Smooth muscle cell (in vitro differentiated cells): ENCODE data around the gene SSH3. TPM values are rescaled to one million over a fixed set of nuclear protein-coding genes. Genes with fewer than 3 reads are reported as not detected.
A peak's percentile ranks its signal among the peaks of the same experiment; 100 is the strongest.

ENCODE experiments used
- DNase-seq: peaks from one replicate; lab custom pipeline; 2025; ENCODE audit not compliant: unreplicated experiment; lab: John Stamatoyannopoulos, UW
- H2AFZ ChIP-seq: fragments of 200-600 bp; sonication (generic); 2 replicates; pipeline ENCODE4 v1.6.0; 2016; ENCODE audit warnings: antibody characterized with exemption, low read depth, mild to moderate bottlenecking
- H3F3A ChIP-seq: fragments of 200-600 bp; sonication (generic); 2 replicates; pipeline ENCODE4 v1.6.0; 2017; ENCODE audit warnings: antibody characterized with exemption, low read depth
- H3K27ac ChIP-seq: fragments of 200-600 bp; sonication (generic); 2 replicates; pipeline ENCODE4 v1.5.1; 2016; ENCODE audit warnings: low read depth, mild to moderate bottlenecking
- H3K27me3 ChIP-seq: fragments of 200-600 bp; sonication (generic); 2 replicates; pipeline ENCODE4 v1.6.1; 2016; ENCODE audit warnings: low read depth, mild to moderate bottlenecking
- H3K36me3 ChIP-seq: fragments of 200-600 bp; sonication (generic); 2 replicates; pipeline ENCODE4 v1.5.1; 2016; ENCODE audit warnings: low read depth
- H3K4me1 ChIP-seq: fragments of 200-600 bp; sonication (generic); 2 replicates; pipeline ENCODE4 v1.5.1; 2016; ENCODE audit warnings: low read depth
- H3K4me2 ChIP-seq: fragments of 200-600 bp; sonication (generic); 2 replicates; pipeline ENCODE4 v1.6.0; 2016; ENCODE audit warnings: mild to moderate bottlenecking
- H3K4me3 ChIP-seq: fragments of 200-600 bp; sonication (generic); 2 replicates; pipeline ENCODE4 v1.5.1; 2016; ENCODE audit warnings: mild to moderate bottlenecking
- H3K79me2 ChIP-seq: fragments of 200-600 bp; sonication (generic); 2 replicates; pipeline ENCODE4 v1.6.0; 2016; ENCODE audit warnings: low read depth, mild to moderate bottlenecking
- H3K9ac ChIP-seq: fragments of 200-600 bp; sonication (generic); 2 replicates; pipeline ENCODE4 v1.6.0; 2016; ENCODE audit warnings: low read depth
- H3K9me3 ChIP-seq: fragments of 200-600 bp; sonication (generic); replicated peaks from 2 replicates; pipeline ENCODE4 v1.5.1; 2016; ENCODE audit warnings: low read depth
- H4K20me1 ChIP-seq: fragments of 200-600 bp; sonication (generic); 2 replicates; pipeline ENCODE4 v1.6.0; 2016; ENCODE audit warnings: low read depth
- CTCF ChIP-seq: fragments of 200-600 bp; sonication (generic); IDR thresholded peaks from 2 replicates; pipeline ENCODE4 v1.5.1; 2017; ENCODE audit warnings: borderline replicate concordance, mild to moderate bottlenecking, antibody characterized with exemption; ENCODE audit not compliant: insufficient read depth, poor library complexity, severe bottlenecking
- WGBS: methylation state at CpG from one replicate; pipeline ENCODE4 v1.1.7; 2016; ENCODE audit warnings: low lambda C conversion rate; 5-methylcytosine and 5-hydroxymethylcytosine counted together
- polyA plus RNA-seq: library from polyadenylated mRNA; unstranded; fragments of >200 nt; fragmentation: Nextera tagmentation; extraction: Ambion mirVana; gene quantifications from 2 replicates; pipeline ENCODE4 v1.2.1, GENCODE V29; 2016
- total RNA-seq: library from RNA; depleted of rRNA; stranded (reverse); fragments of >200 nt; gene quantifications from 2 replicates; pipeline ENCODE4 v1.2.3, GENCODE V29; 2014

The SSH3 gene
- total and polyA plus RNA-seq, 2 experiments from 2014 or later, result 23.9 to 29.3 TPM

GRCh38 chr11:67292671-67293070, 10.7 kb upstream of the SSH3 start:
- peak overlapping the region; percentile 63 for H3K9ac ChIP-seq
- H3F3A ChIP-seq, result peaks cover 9% of the 10 kb centered on the region
- no peak for DNase-seq
- peaks cover 45% of the 10 kb centered on the region for H4K20me1 ChIP-seq
- H3K27ac ChIP-seq, result peak overlapping the region; percentile 85
- H3K9me3 ChIP-seq, result peaks cover 9% of the 10 kb centered on the region
- peaks cover 16% of the 10 kb centered on the region for H3K4me1 ChIP-seq
- peak overlapping the region; percentile 6 for H3K4me3 ChIP-seq
- H3K36me3 ChIP-seq, result peaks cover 17% of the 10 kb centered on the region
- no peak overlapping the region for H2AFZ ChIP-seq
- no peaks in the 10 kb centered on the region for H3K27me3 ChIP-seq
- peaks cover 79% of the 10 kb centered on the region for H3K79me2 ChIP-seq
- no peak for TF ChIP-seq CTCF
- WGBS, result 47% methylated on average over 3 of the region's 3 CpGs
- peak overlapping the region; percentile 70 for H3K4me2 ChIP-seq

- Histone ChIP-seq H3K79me2 (peaks cover 81% of the 10 kb centered on the region), H3K27ac (peak overlapping the region; percentile 85), H2AFZ (no peak overlapping the region), H3K36me3 (peaks cover 17% of the 10 kb centered on the region), H3K9me3 (peaks cover 9% of the 10 kb centered on the region), H3K4me1 (peaks cover 12% of the 10 kb centered on the region), H3K27me3 (no peaks in the 10 kb centered on the region), H3K9ac (peak overlapping the region; percentile 63), H3K4me2 (peak overlapping the region; percentile 70), H4K20me1 (peaks cover 49% of the 10 kb centered on the region), H3K4me3 (peak overlapping the region; percentile 6), H3F3A (peaks cover 6% of the 10 kb centered on the region)
- TF ChIP-seq CTCF, result no peak
- 63% methylated on average over 3 of the region's 3 CpGs for WGBS
- no peak for DNase-seq
Measured at GRCh38 chr11:67293090-67293489, 10.2 kb upstream of the SSH3 start.

GRCh38 chr11:67295846-67296245, 7.5 kb upstream of the SSH3 start:
- Histone ChIP-seq H3K79me2 (peaks cover 67% of the 10 kb centered on the region), H4K20me1 (peaks cover 62% of the 10 kb centered on the region)

More at GRCh38 chr11:67295846-67296245, 7.5 kb upstream of the SSH3 start:
- Histone ChIP-seq H2AFZ (no peak overlapping the region), H3K4me3 (no peak overlapping the region), H3K9ac (no peak overlapping the region), H3K4me2 (no peak overlapping the region), H3K27me3 (no peaks in the 10 kb centered on the region), H3K9me3 (peaks cover 9% of the 10 kb centered on the region), H3K27ac (no peak overlapping the region), H3K36me3 (peaks cover 17% of the 10 kb centered on the region), H3K4me1 (peaks cover 10% of the 10 kb centered on the region), H3F3A (peaks cover 6% of the 10 kb centered on the region)
- no peak for TF ChIP-seq CTCF
- DNase-seq, result no peak
- 100% methylated on average over 1 of the region's 1 CpG for WGBS
